HCT116 (cell line): Measurements from ENCODE around the gene CFDP1. TPM values are rescaled to one million over a fixed set of nuclear protein-coding genes. Genes with fewer than 3 reads are reported as not detected.
"Not testable (repeated sequence)": the region's sequence is repeated elsewhere in the genome, so short reads cannot be mapped to it uniquely, and the experiment has no call there.

Experiments
- ATAC-seq: fragments of 200-7000 bp; cut with Tn5 transposase; 2 replicates; pipeline ENCODE4 v1.9.1; 2020; ENCODE audit warnings: mild to moderate bottlenecking, moderate library complexity
- BruUV-seq: library from RNA; stranded (reverse); fragments of 400-500 nt; replicated peaks from 2 replicates; lab custom pipeline; 2021; lab: Mats Ljungman, UMichigan
- CTCF ChIA-PET: fragments of 300-600 bp; sonication (Branson Sonifier 250); formaldehyde crosslinking; loops from one replicate; lab custom pipeline; 2021; ENCODE audit warnings: antibody characterized with exemption; lab: Charles Lee
- POLR2A ChIA-PET: fragments of 300-600, 350-600 bp; sonication (Branson Sonifier 250); formaldehyde crosslinking; loops from one replicate; lab custom pipeline; 2021; ENCODE audit warnings: antibody characterized with exemption; lab: Charles Lee
- RAD21 ChIA-PET, 2 experiments: fragments of 300-600 bp; sonication (Branson Sonifier 250); formaldehyde crosslinking; loops; one replicate each; lab custom pipeline; 2023; ENCODE audit warnings: low total read pairs in 2 of 2; ENCODE audit not compliant: uncharacterized antibody in 2 of 2, unreplicated experiment in 2 of 2, low non-redundant PET in 1 of 2; lab: Charles Lee
- DNase-seq: peaks from one replicate; pipeline ENCODE4 v3.0.0-alpha.2; 2010; ENCODE audit warnings: low read depth, low spot score
- H2AFZ ChIP-seq: fragments of 200-600 bp; shearing (Covaris generic), sonication (generic); 2 replicates; pipeline ENCODE4 v1.6.1; 2017; ENCODE audit warnings: low read depth, mixed run types, mixed read lengths, antibody characterized with exemption, low read length; ENCODE audit not compliant: poor library complexity, severe bottlenecking
- H3K27ac ChIP-seq: 2 replicates; pipeline ENCODE4 v1.5.1; 2012; ENCODE audit warnings: low read depth, low read length
- H3K27me3 ChIP-seq: fragments of 200-600 bp; sonication (generic); 2 replicates; pipeline ENCODE4 v1.6.1; 2016; ENCODE audit warnings: mixed run types, low read length, mixed read lengths; ENCODE audit not compliant: insufficient read depth
- H3K36me3 ChIP-seq, 2 experiments: fragments of 200-500 bp in 1 of 2; fragments of 200-600 bp in 1 of 2; sonication (Bioruptor generic) in 1 of 2; sonication (generic) in 1 of 2; 2 replicates each; pipeline versions ENCODE4 v1.5.1 to v1.6.1; 2014 to 2016; ENCODE audit warnings: low read length in 2 of 2, inconsistent platforms in 1 of 2, mixed read lengths in 1 of 2, mixed run types in 1 of 2; ENCODE audit not compliant: insufficient read depth in 2 of 2, control insufficient read depth in 1 of 2
- H3K4me1 ChIP-seq, 2 experiments: fragments of 200-600 bp in 1 of 2; sonication (generic) in 1 of 2; 2 replicates each; pipeline versions ENCODE4 v1.5.1 to v1.6.1; 2012 to 2017; ENCODE audit warnings: low read length in 2 of 2, inconsistent platforms in 1 of 2, mild to moderate bottlenecking in 1 of 2, mixed read lengths in 1 of 2, mixed run types in 1 of 2, moderate library complexity in 1 of 2; ENCODE audit not compliant: insufficient read depth in 2 of 2, control insufficient read depth in 1 of 2
- H3K4me2 ChIP-seq: fragments of 200-600 bp; sonication (generic); 2 replicates; pipeline ENCODE4 v1.6.1; 2017; ENCODE audit warnings: mixed run types, low read length, mixed read lengths
- H3K4me3 ChIP-seq, 2 experiments: fragments of 200-600 bp in 1 of 2; sonication (generic) in 1 of 2; replicated peaks in 1 of 2; 2 replicates each; pipeline ENCODE4 v1.5.1; 2011 to 2016; ENCODE audit warnings: low read length in 2 of 2, control low read depth in 1 of 2, low read depth in 1 of 2, mild to moderate bottlenecking in 1 of 2, mixed read lengths in 1 of 2, mixed run types in 1 of 2
- H3K79me2 ChIP-seq: fragments of 200-600 bp; sonication (generic); 2 replicates; pipeline ENCODE4 v1.6.1; 2017; ENCODE audit warnings: mild to moderate bottlenecking, mixed run types, low read length, moderate library complexity, mixed read lengths; ENCODE audit not compliant: insufficient read depth
- H3K9ac ChIP-seq: fragments of 200-600 bp; sonication (generic); 2 replicates; pipeline ENCODE4 v1.6.1; 2016; ENCODE audit warnings: low read length, mixed read lengths
- H3K9me2 ChIP-seq: fragments of 200-600 bp; sonication (generic), shearing (Covaris generic); 2 replicates; pipeline ENCODE4 v1.6.1; 2017; ENCODE audit warnings: mixed run types, mild to moderate bottlenecking, moderate library complexity; ENCODE audit not compliant: insufficient read depth
- H3K9me3 ChIP-seq, 2 experiments: fragments of 200-500 bp in 1 of 2; fragments of 200-600 bp in 1 of 2; sonication (Bioruptor generic) in 1 of 2; sonication (generic) in 1 of 2; 2 replicates each; pipeline ENCODE4 v1.6.1; 2014 to 2017; ENCODE audit warnings: low read length in 2 of 2, mixed read lengths in 2 of 2, inconsistent platforms in 1 of 2, low read depth in 1 of 2, mild to moderate bottlenecking in 1 of 2, mixed run types in 1 of 2, moderate library complexity in 1 of 2; ENCODE audit not compliant: control insufficient read depth in 1 of 2, insufficient read depth in 1 of 2
- H4K20me1 ChIP-seq: fragments of 200-600 bp; sonication (generic), shearing (Covaris generic); 2 replicates; pipeline ENCODE4 v1.6.1; 2017; ENCODE audit warnings: mixed run types, mild to moderate bottlenecking, moderate library complexity; ENCODE audit not compliant: insufficient read depth
- CEBPB ChIP-seq: IDR thresholded peaks from 2 replicates; pipeline ENCODE4 v1.6.1; 2012; ENCODE audit warnings: low read depth
- EGR1 ChIP-seq: IDR thresholded peaks from 2 replicates; pipeline ENCODE4 v1.6.1; 2012; ENCODE audit warnings: low read depth
- ELF1 ChIP-seq: IDR thresholded peaks from 2 replicates; pipeline ENCODE4 v1.6.1; 2012; ENCODE audit warnings: low read depth, borderline replicate concordance
- EZH2 ChIP-seq: fragments of 200-600 bp; sonication (generic); IDR thresholded peaks from 2 replicates; pipeline ENCODE4 v1.6.1; 2017; ENCODE audit warnings: antibody characterized with exemption, mixed run types
- EZH2phosphoT487 ChIP-seq: fragments of 200-600 bp; IDR thresholded peaks from 2 replicates; pipeline ENCODE4 v1.6.1; 2018; ENCODE audit warnings: antibody characterized with exemption, borderline replicate concordance
- FOSL1 ChIP-seq: IDR thresholded peaks from 2 replicates; pipeline ENCODE4 v1.6.1; 2012; ENCODE audit warnings: low read depth
- JUND ChIP-seq: IDR thresholded peaks from 2 replicates; pipeline ENCODE4 v1.6.1; 2012
- POLR2A ChIP-seq: IDR thresholded peaks from 2 replicates; pipeline ENCODE4 v1.7.0; 2011; ENCODE audit warnings: borderline replicate concordance; ENCODE audit not compliant: insufficient read depth, insufficient read length; ENCODE audit errors: extremely low read depth
- POLR2AphosphoS5 ChIP-seq: IDR thresholded peaks from 2 replicates; pipeline ENCODE4 v1.6.1; 2011; ENCODE audit warnings: mild to moderate bottlenecking, low read depth, low read length, moderate library complexity
- RAD21 ChIP-seq: IDR thresholded peaks from 2 replicates; pipeline ENCODE4 v1.6.1; 2012; ENCODE audit warnings: low read depth, mild to moderate bottlenecking
- SRF ChIP-seq: IDR thresholded peaks from 2 replicates; pipeline ENCODE4 v1.6.1; 2012; ENCODE audit warnings: low read depth
- ZFX ChIP-seq: fragments of 450-650 bp; IDR thresholded peaks from 2 replicates; pipeline ENCODE4 v1.6.1; 2017
- intact Hi-C: fragments of 100-400 bp; cut with micrococcal nuclease; formaldehyde crosslinking; loops from 2 replicates; pipeline ENCODE4 v1.10.0; 2022
- total RNA-seq: library from RNA; stranded (reverse); gene quantifications from one replicate; pipeline ENCODE4 v1.2.1, GENCODE V29; 2021; ENCODE audit not compliant: unreplicated experiment
- TF ChIP-seq, protein P1 (sequence below): IDR thresholded peaks from 2 replicates; pipeline ENCODE4 v1.6.1; 2012; ENCODE audit warnings: low read depth
- TF ChIP-seq, protein P2 (sequence below), 3 experiments: fragments of 200-600 bp in 1 of 3; sonication (generic) in 1 of 3; IDR thresholded peaks in 2 of 3; conservative IDR thresholded peaks in 1 of 3; 2 replicates each; pipeline ENCODE4 v1.5.1; 2012 to 2017; ENCODE audit warnings: low read depth in 2 of 3, low read length in 2 of 3, antibody characterized with exemption in 1 of 3, borderline replicate concordance in 1 of 3, control low read depth in 1 of 3, mild to moderate bottlenecking in 1 of 3, mixed read lengths in 1 of 3, mixed run types in 1 of 3, moderate library complexity in 1 of 3; ENCODE audit not compliant: insufficient read depth in 1 of 3
- TF ChIP-seq, protein P3 (sequence below): IDR thresholded peaks from 2 replicates; pipeline ENCODE4 v1.6.1; 2011; ENCODE audit warnings: mild to moderate bottlenecking, low read length, moderate library complexity; ENCODE audit not compliant: insufficient replicate concordance; ENCODE audit errors: extremely low read depth

The CFDP1 gene
- total RNA-seq, 1 experiment from 2014 or later = 45.3 TPM

GRCh38 chr16:75456486-75456885 is 23.2 kb upstream of the CFDP1 start:
- BruUV-seq, H3K4me3 ChIP-seq, POLR2A ChIA-PET, ATAC-seq, H2AFZ ChIP-seq, H3K27me3 ChIP-seq, H3K36me3 ChIP-seq, DNase-seq, H4K20me1 ChIP-seq, intact Hi-C loops, H3K27ac ChIP-seq, H3K4me1 ChIP-seq, H3K9me3 ChIP-seq, RAD21 ChIA-PET, H3K9ac ChIP-seq, H3K9me2 ChIP-seq, CTCF ChIA-PET, H3K4me2 ChIP-seq: not testable (repeated sequence)
- peaks cover 93% of the 10 kb centered on the region for H3K79me2 ChIP-seq

DNA sequence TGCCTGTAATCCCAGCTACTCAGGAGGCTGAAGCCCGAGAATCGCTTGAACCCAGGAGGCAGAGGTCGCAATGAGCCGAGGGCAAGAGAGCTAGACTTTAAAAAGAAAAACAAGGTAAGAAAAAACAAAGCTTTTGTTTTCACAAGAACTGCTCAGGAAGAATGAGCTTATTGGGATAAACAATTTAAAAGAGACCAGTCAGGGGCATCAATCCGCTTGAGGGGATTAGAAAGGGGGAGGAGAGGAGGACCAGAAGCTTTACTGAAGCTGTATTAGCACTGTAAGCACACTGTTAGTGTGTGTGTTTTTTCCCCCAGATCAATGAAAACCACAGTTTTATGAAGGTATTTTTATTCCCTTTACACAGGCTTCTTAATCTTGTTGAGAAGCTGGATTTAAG is 22.4 kb upstream of the CFDP1 start:
- Histone ChIP-seq H4K20me1 (no peaks in the 10 kb centered on the region), H3K9ac (no peak overlapping the region), H3K4me1 (no peaks in the 10 kb centered on the region), H3K4me3 (no peak overlapping the region), H3K4me2 (no peak overlapping the region), H3K27me3 (no peaks in the 10 kb centered on the region), H3K27ac (no peak overlapping the region), H3K79me2 (peaks cover 89% of the 10 kb centered on the region), H2AFZ (no peak overlapping the region), H3K9me3 (no peaks in the 10 kb centered on the region), H3K9me2 (no peaks in the 10 kb centered on the region), H3K36me3 (peaks cover 0 to 4% of the 10 kb centered on the region in 2 experiments; a peak in 1 of 4 replicates)
- BruUV-seq = no TSS peak
- no peak for DNase-seq
- intact Hi-C loops = no loop called here
- RAD21 ChIA-PET = no interaction called here
- POLR2A ChIA-PET = no interaction called here
- CTCF ChIA-PET = no interaction called here
- no peak for ATAC-seq
- TF ChIP-seq, protein P1, sequence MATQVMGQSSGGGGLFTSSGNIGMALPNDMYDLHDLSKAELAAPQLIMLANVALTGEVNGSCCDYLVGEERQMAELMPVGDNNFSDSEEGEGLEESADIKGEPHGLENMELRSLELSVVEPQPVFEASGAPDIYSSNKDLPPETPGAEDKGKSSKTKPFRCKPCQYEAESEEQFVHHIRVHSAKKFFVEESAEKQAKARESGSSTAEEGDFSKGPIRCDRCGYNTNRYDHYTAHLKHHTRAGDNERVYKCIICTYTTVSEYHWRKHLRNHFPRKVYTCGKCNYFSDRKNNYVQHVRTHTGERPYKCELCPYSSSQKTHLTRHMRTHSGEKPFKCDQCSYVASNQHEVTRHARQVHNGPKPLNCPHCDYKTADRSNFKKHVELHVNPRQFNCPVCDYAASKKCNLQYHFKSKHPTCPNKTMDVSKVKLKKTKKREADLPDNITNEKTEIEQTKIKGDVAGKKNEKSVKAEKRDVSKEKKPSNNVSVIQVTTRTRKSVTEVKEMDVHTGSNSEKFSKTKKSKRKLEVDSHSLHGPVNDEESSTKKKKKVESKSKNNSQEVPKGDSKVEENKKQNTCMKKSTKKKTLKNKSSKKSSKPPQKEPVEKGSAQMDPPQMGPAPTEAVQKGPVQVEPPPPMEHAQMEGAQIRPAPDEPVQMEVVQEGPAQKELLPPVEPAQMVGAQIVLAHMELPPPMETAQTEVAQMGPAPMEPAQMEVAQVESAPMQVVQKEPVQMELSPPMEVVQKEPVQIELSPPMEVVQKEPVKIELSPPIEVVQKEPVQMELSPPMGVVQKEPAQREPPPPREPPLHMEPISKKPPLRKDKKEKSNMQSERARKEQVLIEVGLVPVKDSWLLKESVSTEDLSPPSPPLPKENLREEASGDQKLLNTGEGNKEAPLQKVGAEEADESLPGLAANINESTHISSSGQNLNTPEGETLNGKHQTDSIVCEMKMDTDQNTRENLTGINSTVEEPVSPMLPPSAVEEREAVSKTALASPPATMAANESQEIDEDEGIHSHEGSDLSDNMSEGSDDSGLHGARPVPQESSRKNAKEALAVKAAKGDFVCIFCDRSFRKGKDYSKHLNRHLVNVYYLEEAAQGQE = no peak
- TF ChIP-seq EGR1 = no peak
- TF ChIP-seq SRF = no peak
- no peak for TF ChIP-seq FOSL1
- TF ChIP-seq POLR2AphosphoS5 = no peak
- TF ChIP-seq EZH2 = no peak
- TF ChIP-seq, protein P2, sequence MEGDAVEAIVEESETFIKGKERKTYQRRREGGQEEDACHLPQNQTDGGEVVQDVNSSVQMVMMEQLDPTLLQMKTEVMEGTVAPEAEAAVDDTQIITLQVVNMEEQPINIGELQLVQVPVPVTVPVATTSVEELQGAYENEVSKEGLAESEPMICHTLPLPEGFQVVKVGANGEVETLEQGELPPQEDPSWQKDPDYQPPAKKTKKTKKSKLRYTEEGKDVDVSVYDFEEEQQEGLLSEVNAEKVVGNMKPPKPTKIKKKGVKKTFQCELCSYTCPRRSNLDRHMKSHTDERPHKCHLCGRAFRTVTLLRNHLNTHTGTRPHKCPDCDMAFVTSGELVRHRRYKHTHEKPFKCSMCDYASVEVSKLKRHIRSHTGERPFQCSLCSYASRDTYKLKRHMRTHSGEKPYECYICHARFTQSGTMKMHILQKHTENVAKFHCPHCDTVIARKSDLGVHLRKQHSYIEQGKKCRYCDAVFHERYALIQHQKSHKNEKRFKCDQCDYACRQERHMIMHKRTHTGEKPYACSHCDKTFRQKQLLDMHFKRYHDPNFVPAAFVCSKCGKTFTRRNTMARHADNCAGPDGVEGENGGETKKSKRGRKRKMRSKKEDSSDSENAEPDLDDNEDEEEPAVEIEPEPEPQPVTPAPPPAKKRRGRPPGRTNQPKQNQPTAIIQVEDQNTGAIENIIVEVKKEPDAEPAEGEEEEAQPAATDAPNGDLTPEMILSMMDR (IDR thresholded peaks at IDR 0.05 in 2 of 3, conservative IDR thresholded peaks at IDR 0.05 in 1 of 3; ENCODE audit: borderline replicate concordance in 1 of 3, insufficient read depth in 1 of 3, low read depth in 2 of 3, low read length in 2 of 3) = no peak
- no peak for TF ChIP-seq JUND
- TF ChIP-seq, protein P3, sequence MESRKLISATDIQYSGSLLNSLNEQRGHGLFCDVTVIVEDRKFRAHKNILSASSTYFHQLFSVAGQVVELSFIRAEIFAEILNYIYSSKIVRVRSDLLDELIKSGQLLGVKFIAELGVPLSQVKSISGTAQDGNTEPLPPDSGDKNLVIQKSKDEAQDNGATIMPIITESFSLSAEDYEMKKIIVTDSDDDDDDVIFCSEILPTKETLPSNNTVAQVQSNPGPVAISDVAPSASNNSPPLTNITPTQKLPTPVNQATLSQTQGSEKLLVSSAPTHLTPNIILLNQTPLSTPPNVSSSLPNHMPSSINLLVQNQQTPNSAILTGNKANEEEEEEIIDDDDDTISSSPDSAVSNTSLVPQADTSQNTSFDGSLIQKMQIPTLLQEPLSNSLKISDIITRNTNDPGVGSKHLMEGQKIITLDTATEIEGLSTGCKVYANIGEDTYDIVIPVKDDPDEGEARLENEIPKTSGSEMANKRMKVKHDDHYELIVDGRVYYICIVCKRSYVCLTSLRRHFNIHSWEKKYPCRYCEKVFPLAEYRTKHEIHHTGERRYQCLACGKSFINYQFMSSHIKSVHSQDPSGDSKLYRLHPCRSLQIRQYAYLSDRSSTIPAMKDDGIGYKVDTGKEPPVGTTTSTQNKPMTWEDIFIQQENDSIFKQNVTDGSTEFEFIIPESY = no peak
- TF ChIP-seq CEBPB = no peak
- TF ChIP-seq POLR2A = no peak
- no peak for TF ChIP-seq RAD21
- no peak for TF ChIP-seq EZH2phosphoT487
- no peak for TF ChIP-seq ZFX
- TF ChIP-seq ELF1 = no peak
